ENCODE results near the gene TXK. TPM values are rescaled to one million over a fixed set of nuclear protein-coding genes. Genes with fewer than 3 reads are reported as not detected.
A peak's percentile ranks its signal among the peaks of the same experiment; 100 is the strongest.

Gene TXK
- total and polyA plus RNA-seq, 12 donors, result 0.55 to 4.9 (median 1.4) TPM

DNA sequence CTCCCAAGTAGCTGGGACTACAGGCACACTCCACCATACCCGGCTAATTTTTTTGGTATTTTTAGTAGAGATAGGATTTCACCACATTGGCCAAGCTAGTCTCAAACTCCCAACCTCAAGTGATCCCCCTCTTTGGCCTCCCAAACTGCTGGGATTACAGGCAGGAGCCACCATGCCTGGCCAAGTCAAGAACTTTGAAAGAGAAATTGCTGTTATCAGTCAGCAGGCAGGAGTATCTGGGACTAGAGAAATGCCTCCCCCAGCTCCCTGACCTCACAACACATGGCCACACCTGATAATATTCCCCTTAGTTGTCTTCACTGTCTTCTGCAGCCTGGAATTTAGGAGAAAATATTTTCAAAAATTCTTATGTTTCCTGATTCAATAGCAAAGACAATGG, 7.4 kb downstream of the TXK start:
- no peak overlapping the region for H3K27ac ChIP-seq
- no peaks in the 10 kb centered on the region for H3K9me3 ChIP-seq (replicated peaks in 1 of 3)
- 80 to 100% (median 94%) methylated on average over 1 of the region's 1 CpG for WGBS, 4 donors
- H3K4me3 ChIP-seq, result no peak overlapping the region
- TF ChIP-seq CTCF (IDR thresholded peaks at IDR 0.05), result no peak
- no peak for TF ChIP-seq POLR2A (IDR thresholded peaks at IDR 0.05)
- no peak for DNase-seq
- intact Hi-C loops (cut with DNase I), result loop anchor here in 1 of 2 donors (10.0 kb wide), 1 partner anchor 148 kb away; no protein-coding TSS in a partner anchor
- peaks cover 5 to 11% of the 10 kb centered on the region in 2 donors for H3K4me1 ChIP-seq (replicated peaks in 1 of 2)
- H3K36me3 ChIP-seq (replicated peaks in 1 of 2), result no peaks in the 10 kb centered on the region
- no peaks in the 10 kb centered on the region for H3K27me3 ChIP-seq

DNA sequence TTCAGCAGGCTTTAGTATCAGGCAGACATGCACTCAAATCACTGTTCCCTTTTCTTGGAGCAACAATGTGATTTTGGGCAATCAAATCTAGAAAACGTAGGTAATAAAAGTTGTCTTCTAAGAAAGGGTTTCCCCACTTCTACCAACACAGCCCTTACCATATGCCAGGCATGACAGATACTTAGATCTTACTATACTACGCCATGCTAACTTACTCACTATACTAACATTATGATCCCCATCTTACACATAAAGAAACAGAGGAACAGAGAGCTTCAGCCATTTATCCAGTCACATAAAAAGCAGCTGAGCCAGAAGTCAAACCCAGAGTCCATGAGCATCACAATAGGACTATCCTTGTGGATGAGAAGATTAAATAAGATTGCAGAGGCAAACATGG, 9.2 kb downstream of the TXK start:
- intact Hi-C loops (cut with DNase I), result loop anchor here in 1 of 2 donors (10.0 kb wide), 1 partner anchor 150 kb away; no protein-coding TSS in a partner anchor
- TF ChIP-seq POLR2A (IDR thresholded peaks at IDR 0.05), result no peak
- no peak for TF ChIP-seq CTCF (IDR thresholded peaks at IDR 0.05)
- no peak for DNase-seq
- WGBS, 4 donors, result 76 to 83% (median 79%) methylated on average over 2 of the region's 2 CpGs
- Histone ChIP-seq H3K36me3 (replicated peaks in 1 of 2) (no peaks in the 10 kb centered on the region), H3K27ac (no peak overlapping the region), H3K4me3 (no peak overlapping the region), H3K9me3 (replicated peaks in 1 of 3) (no peaks in the 10 kb centered on the region), H3K4me1 (replicated peaks in 1 of 2) (peaks cover 5 to 11% of the 10 kb centered on the region in 2 donors), H3K27me3 (no peaks in the 10 kb centered on the region)

GRCh38 chr4:48122756-48123155, 11.3 kb downstream of the TXK start:
- no peak overlapping the region for H3K4me3 ChIP-seq
- no peaks in the 10 kb centered on the region for H3K36me3 ChIP-seq (replicated peaks in 1 of 2)
- no peak overlapping the region for H3K27ac ChIP-seq
- no peaks in the 10 kb centered on the region for H3K9me3 ChIP-seq (replicated peaks in 1 of 3)
- peaks cover 3 to 5% of the 10 kb centered on the region in 2 donors for H3K4me1 ChIP-seq (replicated peaks in 1 of 2)
- DNase-seq, result peak in 1 of 7 donors; percentile 5
- no peaks in the 10 kb centered on the region for H3K27me3 ChIP-seq
- intact Hi-C loops (cut with DNase I), result loop anchor here in 1 of 2 donors (10.0 kb wide), 1 partner anchor 152 kb away; no protein-coding TSS in a partner anchor
- TF ChIP-seq POLR2A (IDR thresholded peaks at IDR 0.05), result no peak
- TF ChIP-seq CTCF (IDR thresholded peaks at IDR 0.05), result no peak
- WGBS, 4 donors, result 33 to 55% (median 39%) methylated on average over 1 of the region's 1 CpG

- TF ChIP-seq CTCF (IDR thresholded peaks at IDR 0.05), result no peak
- TF ChIP-seq POLR2A (IDR thresholded peaks at IDR 0.05), result no peak
- WGBS, 4 donors, result 82 to 92% (median 90%) methylated on average over 2 of the region's 2 CpGs
- intact Hi-C loops (cut with DNase I), result loop anchor here in 1 of 2 donors (10.0 kb wide), 1 partner anchor 154 kb away; no protein-coding TSS in a partner anchor
- no peak for DNase-seq
- no peaks in the 10 kb centered on the region for H3K9me3 ChIP-seq (replicated peaks in 1 of 3)
- H3K4me3 ChIP-seq, result no peak overlapping the region
- H3K36me3 ChIP-seq (replicated peaks in 1 of 2), result no peaks in the 10 kb centered on the region
- no peaks in the 10 kb centered on the region for H3K27me3 ChIP-seq
- H3K27ac ChIP-seq, result no peak overlapping the region
- no peaks in the 10 kb centered on the region for H3K4me1 ChIP-seq (replicated peaks in 1 of 2)
These were observed 12.9 kb downstream of the TXK start for GRCh38 chr4:48121180-48121579.
